ENCODE measurements around the gene SNUPN.
"Not testable (repeated sequence)": the region's sequence is repeated elsewhere in the genome, so short reads cannot be mapped to it uniquely, and the experiment has no call there.

SNUPN gene

DNA sequence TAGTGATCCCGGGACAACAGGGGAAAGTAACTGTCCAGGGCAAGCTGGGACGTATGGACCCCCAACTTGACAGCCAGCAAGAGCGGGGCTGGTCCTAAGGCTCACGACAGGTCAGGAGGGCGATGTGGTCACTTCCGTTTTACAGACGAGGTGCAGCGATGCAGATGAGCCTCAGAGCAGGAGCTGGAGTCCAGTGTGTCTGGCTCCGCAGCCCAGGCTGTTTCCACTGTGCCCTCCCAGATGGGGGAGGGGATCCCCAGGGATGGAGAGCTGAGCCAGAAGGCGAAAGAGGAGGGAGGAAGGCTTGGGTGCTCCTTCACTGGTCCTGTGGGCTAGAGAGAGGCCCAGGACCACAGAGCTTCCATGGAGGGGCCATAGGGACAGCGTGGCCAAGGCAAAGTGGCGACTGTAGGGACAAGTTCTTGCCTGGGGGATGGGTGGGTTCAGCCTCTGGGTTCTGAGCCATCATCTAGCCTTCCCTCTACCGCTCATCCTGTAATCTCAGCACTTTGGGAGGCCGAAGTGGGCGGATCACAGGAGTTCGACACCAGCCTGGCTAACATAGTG, 27.9 kb upstream of the SNUPN start:
- no peak for DNase-seq

DNA sequence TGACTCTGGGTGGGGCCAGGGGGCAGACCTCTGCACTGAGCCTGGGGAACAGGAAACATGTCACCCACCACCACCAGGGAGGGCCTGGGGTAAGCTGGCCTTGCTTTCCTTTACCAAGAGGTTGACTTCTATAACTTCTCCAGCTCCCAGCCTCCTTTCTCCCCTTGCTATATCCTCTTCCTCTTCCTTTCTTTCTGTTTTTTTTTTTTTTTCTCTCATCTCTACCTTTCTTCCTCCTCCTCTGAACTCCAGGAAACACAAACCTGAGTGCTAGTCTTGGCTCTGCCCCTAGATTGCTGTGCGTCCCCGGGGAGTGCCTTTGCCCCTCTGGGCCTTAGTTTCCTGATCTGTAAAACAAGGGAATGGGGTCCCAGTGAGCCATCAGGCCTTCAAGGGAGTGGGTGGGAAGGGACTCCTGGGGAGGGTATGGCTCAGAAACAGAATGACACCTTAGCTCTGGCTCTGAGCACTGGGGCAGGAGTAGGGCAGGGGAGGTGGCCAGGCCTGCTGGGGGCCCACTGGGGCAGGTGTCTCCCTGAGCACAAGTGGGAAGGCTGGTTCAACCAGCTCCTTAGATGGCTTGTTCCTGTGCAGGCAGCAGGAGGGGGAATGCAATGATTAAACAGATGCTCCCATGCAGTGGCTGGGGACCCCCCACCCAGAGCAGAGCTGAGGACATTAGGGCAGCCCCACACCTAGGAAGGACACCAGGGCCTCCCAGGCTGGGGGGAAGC, 26.5 kb upstream of the SNUPN start:
- no peak for DNase-seq

- DNase-seq, result no peak
Measured at GRCh38 chr15:75650908-75651809, 25.6 kb upstream of the SNUPN start.

DNA sequence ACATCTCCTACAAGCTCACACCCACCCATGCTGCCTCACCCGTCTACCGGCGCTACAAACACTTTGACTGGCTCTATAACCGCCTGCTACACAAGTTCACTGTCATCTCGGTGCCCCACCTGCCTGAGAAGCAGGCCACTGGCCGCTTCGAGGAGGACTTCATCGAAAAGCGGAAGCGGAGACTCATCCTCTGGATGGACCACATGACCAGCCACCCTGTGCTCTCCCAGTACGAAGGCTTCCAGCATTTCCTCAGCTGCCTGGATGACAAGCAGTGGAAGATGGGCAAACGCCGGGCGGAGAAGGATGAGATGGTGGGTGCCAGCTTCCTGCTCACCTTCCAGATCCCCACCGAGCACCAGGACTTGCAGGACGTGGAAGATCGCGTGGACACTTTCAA, 24.3 kb upstream of the SNUPN start:
- DNase-seq, result no peak

- DNase-seq, result no peak
Measured at GRCh38 chr15:75649045-75649761, 23.7 kb upstream of the SNUPN start.

DNA sequence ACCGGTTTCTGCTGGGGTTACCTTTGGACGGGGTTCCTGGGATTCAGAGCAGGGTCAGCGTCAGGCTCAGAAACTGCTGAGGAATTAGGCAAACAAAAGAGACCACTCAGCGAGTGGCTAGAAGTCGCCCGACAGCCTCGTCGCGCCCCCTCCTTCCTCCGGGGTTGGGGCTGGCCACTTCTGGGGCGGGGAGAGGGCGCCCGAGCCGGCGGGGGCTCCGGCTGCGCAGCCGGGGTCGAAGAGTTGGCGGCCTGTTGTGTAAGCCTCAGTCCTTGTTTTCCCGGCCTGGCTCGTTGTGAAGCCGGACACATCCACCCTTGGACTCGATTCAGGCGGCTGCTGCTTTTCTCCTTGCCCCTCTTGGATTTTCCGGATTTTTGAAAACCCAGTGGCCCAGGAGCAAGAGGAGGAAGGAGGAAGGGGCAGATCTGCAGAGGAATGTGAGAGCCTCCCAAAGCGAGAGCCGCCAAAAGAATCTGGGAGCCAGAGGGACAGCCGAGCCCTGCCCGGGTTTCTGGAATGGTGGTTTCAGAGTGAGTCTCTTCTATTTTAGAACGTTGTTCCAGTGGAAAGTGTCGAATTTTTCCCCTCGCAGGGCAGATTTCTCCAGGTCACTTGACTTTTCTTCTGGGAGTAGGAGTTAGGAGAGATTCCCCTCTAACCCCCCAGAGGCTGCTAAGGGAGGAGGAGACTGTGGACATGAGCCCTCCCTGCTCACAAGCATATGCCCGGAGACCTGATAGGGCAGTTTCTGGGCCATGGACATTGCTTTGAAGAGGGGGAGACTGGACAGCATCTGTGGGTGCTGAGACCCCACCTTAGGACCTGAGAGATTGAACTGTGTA, 22.9 kb upstream of the SNUPN start:
- peak; percentile 75 for DNase-seq

DNA sequence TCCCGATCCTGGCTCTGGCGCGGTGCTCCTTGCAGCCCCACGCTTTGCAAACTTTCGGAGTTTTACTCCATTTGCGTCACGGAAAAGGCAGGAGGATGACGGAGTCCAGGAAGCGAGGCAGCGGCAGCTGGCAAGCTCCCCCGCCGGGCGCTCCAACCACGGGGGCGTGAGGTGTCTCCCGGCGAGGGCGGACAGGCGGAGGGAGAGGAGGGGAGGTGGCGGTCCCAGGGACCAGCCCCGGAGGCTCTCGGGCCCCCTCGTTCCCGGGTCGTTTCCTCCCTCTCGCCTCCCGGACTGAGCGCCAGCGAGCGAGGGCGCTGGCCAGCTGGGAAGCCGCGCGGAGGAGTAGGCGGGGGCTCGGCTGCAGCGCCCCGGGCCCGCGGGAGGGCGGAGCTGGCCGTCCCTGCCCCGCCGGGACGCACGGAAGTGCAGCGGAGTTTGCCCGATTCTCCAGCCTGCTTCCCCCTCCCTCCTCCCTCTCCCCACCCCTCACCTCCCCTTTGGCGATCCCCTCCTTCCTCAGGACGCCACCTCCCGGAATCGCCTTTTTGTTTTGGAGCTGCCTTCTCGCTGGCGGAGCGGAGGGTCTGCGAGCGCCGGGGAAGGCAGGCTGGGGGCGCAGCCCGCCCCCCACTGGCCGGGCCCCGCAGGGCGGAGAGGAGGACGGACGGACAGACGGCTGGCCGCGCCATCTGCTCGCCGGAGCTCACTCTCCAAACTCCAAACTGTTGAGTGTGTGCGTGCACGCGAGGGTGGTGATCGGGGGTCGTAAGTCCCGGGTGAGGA, 22.0 kb upstream of the SNUPN start, which contains the start of gene SNX33:
Gene SNX33 (plus strand): TSS at position 543 of the 786 bp plus-strand sequence. CDS start 1,191 bp downstream, outside the sequence.
- DNase-seq, result peak; percentile 93

- DNase-seq, result no peak
Measured at GRCh38 chr15:75646944-75647364, 21.4 kb upstream of the SNUPN start.

- DNase-seq, result no peak
Measured at GRCh38 chr15:75646112-75646943, 20.8 kb upstream of the SNUPN start.

DNA sequence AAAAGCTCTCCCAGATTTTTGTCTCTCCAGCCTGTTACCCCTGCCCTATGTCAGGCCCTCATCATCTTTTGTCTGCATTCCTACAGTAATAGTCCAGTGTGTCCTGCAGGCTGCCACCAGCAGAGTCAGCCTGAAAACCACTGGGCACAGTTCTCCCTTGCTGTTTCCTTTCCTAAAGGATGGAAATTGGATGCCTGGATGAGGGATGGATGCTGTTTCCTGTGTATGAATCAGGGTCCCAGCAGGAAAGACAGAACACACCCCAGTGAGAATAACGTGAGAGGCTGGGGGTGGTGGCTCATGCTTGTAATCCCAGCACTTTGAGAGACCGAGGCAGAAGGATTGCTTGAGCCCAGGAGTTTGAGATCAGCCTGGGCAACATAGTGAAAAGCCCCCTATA, 18.9 kb upstream of the SNUPN start:
- no peak for DNase-seq

GRCh38 chr15:75641603-75642002, 16.1 kb upstream of the SNUPN start:
- DNase-seq, result no peak

GRCh38 chr15:75641179-75641503, 15.6 kb upstream of the SNUPN start:
- no peak for DNase-seq

DNA sequence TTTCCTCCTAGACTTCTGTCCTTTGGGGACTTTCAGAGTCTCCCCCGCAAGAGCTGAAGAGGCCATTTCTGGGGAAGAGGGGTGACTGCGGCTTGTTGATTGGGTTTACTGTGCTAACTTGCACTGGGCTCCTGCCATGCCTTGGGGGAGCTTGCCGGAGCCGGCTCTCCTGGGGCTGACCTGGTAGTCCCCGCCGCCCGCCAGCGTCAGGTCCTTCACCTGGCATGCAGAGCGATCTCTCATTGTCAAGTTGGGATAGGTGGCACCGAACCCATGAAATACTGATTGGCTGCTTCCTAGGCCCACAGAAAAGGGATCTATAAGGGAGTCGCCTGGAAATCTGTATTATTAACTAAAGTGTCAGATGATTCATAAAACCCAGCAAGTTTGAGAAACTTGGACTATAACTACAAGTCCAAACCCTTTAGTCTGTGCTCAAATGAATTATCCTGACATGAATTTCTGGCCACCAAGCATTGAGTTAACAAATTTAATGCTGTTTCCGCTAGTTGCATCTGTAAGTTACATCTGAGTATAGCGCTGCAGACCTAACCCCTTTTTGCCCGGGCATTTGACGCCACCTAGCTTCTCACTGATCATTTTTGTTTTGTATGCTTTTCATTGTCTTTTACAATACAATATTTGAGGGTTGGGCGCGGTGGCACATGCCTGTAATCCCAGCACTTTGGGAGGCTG, 15.1 kb upstream of the SNUPN start:
- no peak for DNase-seq

DNA sequence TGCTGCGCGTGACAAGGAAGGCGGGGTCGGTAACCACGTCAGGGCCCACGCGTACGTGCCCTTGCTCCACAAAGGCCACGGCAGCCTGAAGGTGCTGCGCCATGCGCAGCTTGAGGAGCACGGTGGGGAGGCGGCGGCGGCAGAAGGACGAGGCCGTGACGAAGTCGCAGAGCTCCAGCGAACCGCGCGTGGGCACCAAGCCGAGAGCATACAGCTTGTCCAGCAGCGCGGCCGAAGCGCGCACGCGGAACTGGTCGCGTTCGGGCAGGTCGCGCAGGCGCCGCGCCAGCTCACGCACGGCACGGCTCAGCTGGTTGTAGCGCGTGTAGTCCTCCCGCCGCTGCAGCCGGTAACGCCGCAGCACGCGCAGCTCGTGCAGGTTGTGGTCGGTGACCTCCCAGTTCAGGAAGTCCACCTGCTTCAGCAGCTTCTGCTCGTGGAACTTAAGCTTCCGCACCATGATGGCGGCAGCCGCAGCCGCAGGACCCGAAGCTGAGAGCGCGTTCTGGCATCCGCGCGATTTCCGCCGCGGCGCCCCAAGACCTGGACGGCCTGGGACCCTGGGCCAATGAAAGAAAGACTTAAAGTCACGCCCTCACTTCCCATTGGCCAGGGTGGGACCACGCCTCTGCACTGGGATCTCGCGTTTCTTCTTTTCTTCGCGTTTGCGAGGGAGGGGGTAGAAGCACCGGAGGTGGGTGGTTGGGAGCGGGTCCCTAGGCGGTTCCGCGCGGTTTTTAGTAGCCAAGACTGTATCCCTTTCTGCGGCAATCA, 14.4 kb upstream of the SNUPN start, which contains the start of gene IMP3:
Gene IMP3 (minus strand): TSS at position 516 of the 774 bp plus-strand sequence. CDS start 56 bp downstream, at position 460.
- peak; percentile 98 for DNase-seq

DNA sequence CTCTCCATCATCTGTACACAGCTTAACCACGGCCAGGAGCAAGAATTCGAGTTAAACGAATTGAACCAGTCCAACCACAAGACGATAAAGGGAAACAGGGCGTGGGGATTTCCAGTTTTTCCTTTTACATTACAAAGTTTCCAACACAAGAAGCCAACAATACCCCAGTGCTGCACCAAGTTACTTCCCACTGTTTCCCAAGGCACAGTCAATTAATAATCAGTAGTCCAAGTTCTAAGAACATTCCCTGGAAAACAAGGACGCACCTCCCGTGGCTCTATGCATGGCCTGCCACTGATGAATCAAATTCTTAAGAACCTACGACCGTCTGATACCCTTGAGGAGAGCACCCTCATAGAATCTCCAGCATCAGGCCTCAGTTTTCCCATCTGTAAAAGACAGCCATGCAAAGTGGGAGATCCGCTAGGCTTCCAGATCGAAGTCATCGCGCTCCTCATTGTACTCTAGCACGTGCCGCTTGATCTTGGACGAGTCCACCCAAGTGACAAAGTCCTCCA, 13.7 kb upstream of the SNUPN start:
- DNase-seq, result no peak

DNA sequence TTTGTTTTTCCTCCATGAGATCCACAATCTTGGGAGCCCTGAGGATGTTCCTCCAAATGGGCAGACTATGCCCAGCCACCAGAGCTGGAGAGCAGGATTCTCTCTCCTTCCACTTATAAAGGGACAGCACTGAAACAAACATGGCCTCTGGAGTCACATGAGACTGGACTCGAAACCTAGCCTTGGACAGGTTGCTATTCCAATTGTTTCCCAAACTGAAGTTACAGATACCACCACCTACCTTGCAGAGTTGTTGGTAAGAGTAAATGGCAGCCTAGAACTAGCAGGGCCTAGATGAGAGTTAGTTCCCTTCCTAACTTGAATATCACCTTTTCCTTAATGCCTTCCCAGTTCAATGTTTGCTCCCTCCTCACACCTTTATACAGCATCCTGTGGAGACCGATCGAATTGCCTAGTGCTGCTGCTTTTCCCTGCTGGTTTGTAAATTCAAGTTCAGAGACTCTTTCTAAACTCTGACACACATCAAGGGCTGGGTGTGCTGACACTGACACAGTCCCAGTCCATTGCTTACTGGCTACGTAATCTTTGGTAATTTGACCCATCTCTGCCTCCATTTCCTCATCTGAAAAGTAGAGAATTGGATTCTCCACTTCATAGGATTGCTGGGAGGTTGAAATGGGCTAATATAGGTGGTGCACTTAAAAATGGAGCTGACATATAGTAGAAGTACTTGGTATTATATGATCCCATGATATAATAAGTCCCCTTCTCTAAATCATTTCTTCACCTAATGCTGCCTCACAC, 11.9 kb upstream of the SNUPN start:
- no peak for DNase-seq

DNA sequence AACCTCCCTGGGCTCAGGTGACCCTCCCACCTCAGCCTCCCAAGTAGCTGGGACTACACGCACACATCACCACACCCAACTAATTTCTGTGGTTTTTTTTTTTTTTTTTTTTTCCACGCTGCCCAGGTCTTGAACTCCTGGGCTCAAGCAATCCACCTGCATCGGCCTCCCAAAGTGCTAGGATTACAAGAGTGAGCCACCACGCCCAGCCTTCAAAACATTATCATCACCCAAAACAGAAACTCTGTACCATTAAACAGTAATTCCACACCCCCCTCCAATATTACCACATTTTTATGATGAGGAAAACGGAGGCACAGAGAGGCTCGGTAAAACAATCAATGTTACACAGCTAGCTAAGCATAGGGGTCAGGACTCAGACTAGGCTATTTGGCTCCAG, 10.5 kb upstream of the SNUPN start:
- no peak for DNase-seq

GRCh38 chr15:75633922-75634321, 8.4 kb upstream of the SNUPN start:
- DNase-seq, result not testable (repeated sequence)
